HL-60 (cell line): ENCODE data around the gene AMPD2.

ENCODE experiments used
- POLR2AphosphoS5 ChIP-seq: IDR thresholded peaks from 2 replicates; pipeline ENCODE4 v1.6.1; 2012; ENCODE audit warnings: low read depth
- TF ChIP-seq, protein P1 (sequence below): IDR thresholded peaks from 2 replicates; pipeline ENCODE4 v1.6.1; 2012; ENCODE audit warnings: low read depth; ENCODE audit not compliant: insufficient replicate concordance

DNA sequence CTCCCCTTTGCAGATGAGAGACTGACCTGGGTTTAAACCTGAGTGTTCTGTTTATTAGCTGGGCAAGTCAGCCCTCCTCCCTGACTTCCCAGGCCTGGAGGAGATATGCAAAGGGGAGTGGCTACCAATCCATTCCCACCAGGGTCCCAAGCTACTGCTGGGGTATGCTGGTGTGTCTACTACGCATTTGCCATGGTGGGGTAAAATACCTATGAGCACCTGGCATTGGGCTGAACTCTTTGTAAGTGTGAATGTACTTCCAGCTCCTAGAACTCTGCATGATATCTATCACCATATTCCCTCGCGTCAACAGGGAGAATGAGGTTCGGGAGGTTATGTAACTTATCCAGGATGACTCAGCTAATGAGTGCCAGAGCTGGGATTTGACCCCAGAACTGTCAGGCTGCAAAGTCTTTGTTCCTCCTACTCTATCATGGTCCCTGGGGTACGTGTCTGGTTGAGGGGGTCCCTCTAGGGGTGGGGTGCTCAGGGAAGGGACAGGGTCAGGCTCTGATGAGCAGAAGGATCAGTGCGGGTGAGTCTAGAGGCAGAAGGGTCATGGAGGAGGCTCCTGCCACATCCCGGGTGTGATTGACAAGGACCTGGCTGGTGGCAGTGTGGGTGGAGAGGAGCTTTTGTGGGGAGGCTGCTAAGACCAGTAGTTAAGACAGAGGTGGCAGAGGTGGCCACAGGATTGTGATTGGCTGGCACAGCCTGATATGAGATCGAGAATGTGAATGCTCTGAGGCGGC lies 16.7 kb downstream of the AMPD2 start:
- TF ChIP-seq, protein P1, sequence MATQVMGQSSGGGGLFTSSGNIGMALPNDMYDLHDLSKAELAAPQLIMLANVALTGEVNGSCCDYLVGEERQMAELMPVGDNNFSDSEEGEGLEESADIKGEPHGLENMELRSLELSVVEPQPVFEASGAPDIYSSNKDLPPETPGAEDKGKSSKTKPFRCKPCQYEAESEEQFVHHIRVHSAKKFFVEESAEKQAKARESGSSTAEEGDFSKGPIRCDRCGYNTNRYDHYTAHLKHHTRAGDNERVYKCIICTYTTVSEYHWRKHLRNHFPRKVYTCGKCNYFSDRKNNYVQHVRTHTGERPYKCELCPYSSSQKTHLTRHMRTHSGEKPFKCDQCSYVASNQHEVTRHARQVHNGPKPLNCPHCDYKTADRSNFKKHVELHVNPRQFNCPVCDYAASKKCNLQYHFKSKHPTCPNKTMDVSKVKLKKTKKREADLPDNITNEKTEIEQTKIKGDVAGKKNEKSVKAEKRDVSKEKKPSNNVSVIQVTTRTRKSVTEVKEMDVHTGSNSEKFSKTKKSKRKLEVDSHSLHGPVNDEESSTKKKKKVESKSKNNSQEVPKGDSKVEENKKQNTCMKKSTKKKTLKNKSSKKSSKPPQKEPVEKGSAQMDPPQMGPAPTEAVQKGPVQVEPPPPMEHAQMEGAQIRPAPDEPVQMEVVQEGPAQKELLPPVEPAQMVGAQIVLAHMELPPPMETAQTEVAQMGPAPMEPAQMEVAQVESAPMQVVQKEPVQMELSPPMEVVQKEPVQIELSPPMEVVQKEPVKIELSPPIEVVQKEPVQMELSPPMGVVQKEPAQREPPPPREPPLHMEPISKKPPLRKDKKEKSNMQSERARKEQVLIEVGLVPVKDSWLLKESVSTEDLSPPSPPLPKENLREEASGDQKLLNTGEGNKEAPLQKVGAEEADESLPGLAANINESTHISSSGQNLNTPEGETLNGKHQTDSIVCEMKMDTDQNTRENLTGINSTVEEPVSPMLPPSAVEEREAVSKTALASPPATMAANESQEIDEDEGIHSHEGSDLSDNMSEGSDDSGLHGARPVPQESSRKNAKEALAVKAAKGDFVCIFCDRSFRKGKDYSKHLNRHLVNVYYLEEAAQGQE: no peak
- no peak for TF ChIP-seq POLR2AphosphoS5
